ENCODE measurements around the gene HSPA5.
A peak's percentile ranks its signal among the peaks of the same experiment; 100 is the strongest.

Gene HSPA5

GRCh38 chr9:125255781-125256391 lies 14.7 kb upstream of the HSPA5 start:
- no peak overlapping the region for H3K14ac ChIP-seq (ENCODE audit: low read length)
- no peaks in the 10 kb centered on the region for H3K79me1 ChIP-seq (ENCODE audit: low read length)
- no peak for DNase-seq
- H2BK120ac ChIP-seq (ENCODE audit: insufficient read depth, low read length, poor library complexity) = no peak overlapping the region
- H4K12ac ChIP-seq (ENCODE audit: low read depth, low read length) = no peak overlapping the region
- no peak overlapping the region for H4K91ac ChIP-seq (ENCODE audit: low read depth, low read length)
- H3K4me3 ChIP-seq (ENCODE audit: low read depth, low read length) = no peak overlapping the region
- H3K27ac ChIP-seq (ENCODE audit: low read depth, low read length) = no peak overlapping the region
- no peak overlapping the region for H4K8ac ChIP-seq (ENCODE audit: low read depth, low read length)
- H3K9ac ChIP-seq (ENCODE audit: low read length) = no peak overlapping the region
- H2AFZ ChIP-seq (ENCODE audit: insufficient read depth, low read length, poor library complexity) = no peak overlapping the region
- H3K18ac ChIP-seq (ENCODE audit: low read length) = no peak overlapping the region
- no peaks in the 10 kb centered on the region for H3K9me3 ChIP-seq (ENCODE audit: insufficient read depth, low read depth, low read length)
- no peaks in the 10 kb centered on the region for H3K79me2 ChIP-seq (ENCODE audit: control insufficient read depth, insufficient read depth, low read length, poor library complexity)
- no peak overlapping the region for H2BK12ac ChIP-seq (ENCODE audit: low read length)
- no peak overlapping the region for H3K4me2 ChIP-seq (ENCODE audit: low read length)
- H3K4ac ChIP-seq (ENCODE audit: low read depth, low read length) = no peak overlapping the region
- WGBS (ENCODE audit: extremely low coverage, insufficient coverage, insufficient read length) = no CpG with 5 or more reads among the region's 2 CpGs
- no peak overlapping the region for H3K23ac ChIP-seq (ENCODE audit: low read length)
- no peaks in the 10 kb centered on the region for H3K27me3 ChIP-seq (ENCODE audit: insufficient read depth, low read length)
- H2BK5ac ChIP-seq (ENCODE audit: low read depth, low read length, poor library complexity) = no peak overlapping the region
- H3K4me1 ChIP-seq (ENCODE audit: control insufficient read depth in 1 of 2, insufficient read depth in 2 of 2, low read length in 2 of 2) = no peaks in the 10 kb centered on the region
- H3K36me3 ChIP-seq (ENCODE audit: control insufficient read depth in 1 of 2, insufficient read depth in 2 of 2, low read length in 2 of 2) = no peaks in the 10 kb centered on the region
- H2AK5ac ChIP-seq (ENCODE audit: low read length) = no peak overlapping the region

DNA sequence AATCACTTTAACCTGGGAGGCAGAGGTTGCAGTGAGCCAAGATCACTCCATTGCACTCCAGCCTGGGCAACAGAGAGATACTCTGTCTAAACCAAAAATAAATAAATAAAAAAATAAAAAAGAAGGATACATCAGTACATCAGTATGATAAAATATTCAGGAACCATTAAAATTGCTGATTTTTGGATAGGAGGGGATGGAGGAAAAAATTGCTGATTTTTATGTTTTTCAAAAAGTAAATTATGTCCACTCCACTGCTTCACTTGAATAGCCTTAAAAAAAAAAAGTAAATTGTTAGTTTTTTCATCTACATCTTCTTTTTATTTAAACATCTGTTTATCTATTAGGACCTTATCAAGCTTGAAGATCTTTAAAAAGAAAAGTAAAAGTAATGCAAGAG lies 13.1 kb upstream of the HSPA5 start:
- Histone ChIP-seq H3K79me2 (ENCODE audit: control insufficient read depth, insufficient read depth, low read length, poor library complexity) (no peaks in the 10 kb centered on the region), H3K4me1 (ENCODE audit: control insufficient read depth in 1 of 2, insufficient read depth in 2 of 2, low read length in 2 of 2) (no peaks in the 10 kb centered on the region), H3K4me3 (ENCODE audit: low read depth, low read length) (no peak overlapping the region), H3K9ac (ENCODE audit: low read length) (no peak overlapping the region), H2BK12ac (ENCODE audit: low read length) (no peak overlapping the region), H2AFZ (ENCODE audit: insufficient read depth, low read length, poor library complexity) (no peak overlapping the region), H3K9me3 (ENCODE audit: insufficient read depth, low read depth, low read length) (no peaks in the 10 kb centered on the region), H3K4ac (ENCODE audit: low read depth, low read length) (no peak overlapping the region), H2BK5ac (ENCODE audit: low read depth, low read length, poor library complexity) (no peak overlapping the region), H3K4me2 (ENCODE audit: low read length) (no peak overlapping the region), H3K27ac (ENCODE audit: low read depth, low read length) (no peak overlapping the region), H2AK5ac (ENCODE audit: low read length) (no peak overlapping the region), H4K12ac (ENCODE audit: low read depth, low read length) (no peak overlapping the region), H3K18ac (ENCODE audit: low read length) (no peak overlapping the region), H3K23ac (ENCODE audit: low read length) (no peak overlapping the region), H3K79me1 (ENCODE audit: low read length) (no peaks in the 10 kb centered on the region), H3K36me3 (ENCODE audit: control insufficient read depth in 1 of 2, insufficient read depth in 2 of 2, low read length in 2 of 2) (no peaks in the 10 kb centered on the region), H4K91ac (ENCODE audit: low read depth, low read length) (no peak overlapping the region), H4K8ac (ENCODE audit: low read depth, low read length) (no peak overlapping the region), H3K27me3 (ENCODE audit: insufficient read depth, low read length) (no peaks in the 10 kb centered on the region), H2BK120ac (ENCODE audit: insufficient read depth, low read length, poor library complexity) (no peak overlapping the region), H3K14ac (ENCODE audit: low read length) (no peak overlapping the region)
- DNase-seq = no peak

DNA sequence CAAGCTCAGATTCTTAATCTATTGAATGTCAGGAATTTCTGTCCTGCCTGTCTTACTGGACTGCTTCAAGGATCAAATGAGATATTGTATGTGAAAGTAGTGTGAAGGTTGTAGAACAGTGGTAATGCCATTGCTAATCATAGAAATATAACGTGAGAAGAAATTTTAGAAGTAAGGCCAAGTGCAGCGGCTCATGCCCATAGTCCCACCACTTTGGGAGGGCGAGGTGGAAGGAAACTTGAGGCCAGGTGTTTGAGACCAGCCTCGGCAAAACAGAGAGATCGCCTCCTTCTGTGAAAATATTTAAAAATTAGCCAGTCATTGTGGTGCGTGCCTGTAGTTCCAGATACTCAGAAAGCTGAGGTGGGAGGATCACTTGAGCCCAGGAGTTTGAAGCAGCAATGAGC lies 5.1 kb upstream of the HSPA5 start:
- H2AK5ac ChIP-seq (ENCODE audit: low read length) = no peak overlapping the region
- H3K4ac ChIP-seq (ENCODE audit: low read depth, low read length) = no peak overlapping the region
- H3K18ac ChIP-seq (ENCODE audit: low read length) = no peak overlapping the region
- no peaks in the 10 kb centered on the region for H3K9me3 ChIP-seq (ENCODE audit: insufficient read depth, low read depth, low read length)
- no peak overlapping the region for H4K12ac ChIP-seq (ENCODE audit: low read depth, low read length)
- H2BK12ac ChIP-seq (ENCODE audit: low read length) = no peak overlapping the region
- H2BK5ac ChIP-seq (ENCODE audit: low read depth, low read length, poor library complexity) = no peak overlapping the region
- no peaks in the 10 kb centered on the region for H3K27me3 ChIP-seq (ENCODE audit: insufficient read depth, low read length)
- no peak overlapping the region for H3K23ac ChIP-seq (ENCODE audit: low read length)
- H3K79me2 ChIP-seq (ENCODE audit: control insufficient read depth, insufficient read depth, low read length, poor library complexity) = peaks cover 4% of the 10 kb centered on the region
- H4K8ac ChIP-seq (ENCODE audit: low read depth, low read length) = no peak overlapping the region
- H3K4me2 ChIP-seq (ENCODE audit: low read length) = no peak overlapping the region
- no peak overlapping the region for H4K91ac ChIP-seq (ENCODE audit: low read depth, low read length)
- H3K14ac ChIP-seq (ENCODE audit: low read length) = no peak overlapping the region
- peak in 1 of 2 donors; percentile 51 for DNase-seq
- no peak overlapping the region for H3K4me3 ChIP-seq (ENCODE audit: low read depth, low read length)
- H2AFZ ChIP-seq (ENCODE audit: insufficient read depth, low read length, poor library complexity) = no peak overlapping the region
- no peaks in the 10 kb centered on the region for H3K36me3 ChIP-seq (ENCODE audit: control insufficient read depth in 1 of 2, insufficient read depth in 2 of 2, low read length in 2 of 2)
- peaks cover 5% of the 10 kb centered on the region for H3K79me1 ChIP-seq (ENCODE audit: low read length)
- no peak overlapping the region for H3K27ac ChIP-seq (ENCODE audit: low read depth, low read length)
- H2BK120ac ChIP-seq (ENCODE audit: insufficient read depth, low read length, poor library complexity) = no peak overlapping the region
- H3K4me1 ChIP-seq (ENCODE audit: control insufficient read depth in 1 of 2, insufficient read depth in 2 of 2, low read length in 2 of 2) = peaks cover 2 to 4% of the 10 kb centered on the region in 2 experiments
- WGBS (ENCODE audit: extremely low coverage, insufficient coverage, insufficient read length) = no CpG with 5 or more reads among the region's 6 CpGs
- H3K9ac ChIP-seq (ENCODE audit: low read length) = no peak overlapping the region

DNA sequence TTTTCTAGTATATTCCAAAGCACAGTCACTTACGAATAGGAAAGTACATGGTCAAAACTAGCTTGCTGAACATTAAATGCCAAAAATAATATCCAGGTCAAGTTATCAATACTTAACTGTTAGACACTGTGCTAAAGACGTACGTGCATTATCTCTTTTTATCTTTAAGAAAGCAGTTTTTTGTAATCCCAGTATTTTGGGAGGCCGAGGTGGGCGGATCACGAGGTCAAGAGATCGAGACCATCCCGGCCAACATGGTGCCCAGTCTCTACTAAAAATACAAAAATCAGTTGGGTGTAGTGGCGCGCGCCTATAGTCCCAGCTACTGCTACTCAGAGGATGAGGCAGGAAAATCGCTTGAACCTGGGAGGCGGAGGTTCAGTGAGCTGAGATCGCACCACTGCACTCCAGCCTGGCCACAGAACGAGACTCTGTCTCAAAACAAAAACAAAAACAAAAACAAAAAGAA lies 2.7 kb upstream of the HSPA5 start:
- Histone ChIP-seq H4K8ac (ENCODE audit: low read depth, low read length) (no peak overlapping the region), H3K27ac (ENCODE audit: low read depth, low read length) (no peak overlapping the region), H2AFZ (ENCODE audit: insufficient read depth, low read length, poor library complexity) (no peak overlapping the region), H3K9ac (ENCODE audit: low read length) (no peak overlapping the region), H3K79me1 (ENCODE audit: low read length) (peaks cover 11% of the 10 kb centered on the region), H4K12ac (ENCODE audit: low read depth, low read length) (no peak overlapping the region), H3K18ac (ENCODE audit: low read length) (no peak overlapping the region), H3K4ac (ENCODE audit: low read depth, low read length) (no peak overlapping the region), H2BK120ac (ENCODE audit: insufficient read depth, low read length, poor library complexity) (no peak overlapping the region), H3K27me3 (ENCODE audit: insufficient read depth, low read length) (no peaks in the 10 kb centered on the region), H2BK5ac (ENCODE audit: low read depth, low read length, poor library complexity) (no peak overlapping the region), H3K9me3 (ENCODE audit: insufficient read depth, low read depth, low read length) (no peaks in the 10 kb centered on the region), H3K14ac (ENCODE audit: low read length) (no peak overlapping the region), H3K79me2 (ENCODE audit: control insufficient read depth, insufficient read depth, low read length, poor library complexity) (peaks cover 11% of the 10 kb centered on the region), H3K4me1 (ENCODE audit: control insufficient read depth in 1 of 2, insufficient read depth in 2 of 2, low read length in 2 of 2) (peaks cover 4 to 7% of the 10 kb centered on the region in 2 experiments), H2BK12ac (ENCODE audit: low read length) (peak overlapping the region; percentile 30), H3K36me3 (ENCODE audit: control insufficient read depth in 1 of 2, insufficient read depth in 2 of 2, low read length in 2 of 2) (peaks cover 7 to 8% of the 10 kb centered on the region in 2 experiments), H4K91ac (ENCODE audit: low read depth, low read length) (no peak overlapping the region), H3K4me2 (ENCODE audit: low read length) (no peak overlapping the region), H3K4me3 (ENCODE audit: low read depth, low read length) (no peak overlapping the region), H2AK5ac (ENCODE audit: low read length) (no peak overlapping the region), H3K23ac (ENCODE audit: low read length) (no peak overlapping the region)
- no CpG with 5 or more reads among the region's 15 CpGs for WGBS (ENCODE audit: extremely low coverage, insufficient coverage, insufficient read length)
- no peak for DNase-seq

Data from trophoblast cell (in vitro differentiated cells and primary cell).